AG09319 (cell line): ENCODE results near the gene PRSS27.

ENCODE experiments used
- DNase-seq: peaks from one replicate; pipeline ENCODE4 v3.0.0-alpha.2; 2010; ENCODE audit warnings: low read depth; ENCODE audit errors: extremely low read depth
- CTCF ChIP-seq: IDR thresholded peaks from 2 replicates; pipeline ENCODE4 v1.5.1; 2011; ENCODE audit warnings: low read depth, mild to moderate bottlenecking, inconsistent platforms, low read length, moderate library complexity

PRSS27 gene

DNA sequence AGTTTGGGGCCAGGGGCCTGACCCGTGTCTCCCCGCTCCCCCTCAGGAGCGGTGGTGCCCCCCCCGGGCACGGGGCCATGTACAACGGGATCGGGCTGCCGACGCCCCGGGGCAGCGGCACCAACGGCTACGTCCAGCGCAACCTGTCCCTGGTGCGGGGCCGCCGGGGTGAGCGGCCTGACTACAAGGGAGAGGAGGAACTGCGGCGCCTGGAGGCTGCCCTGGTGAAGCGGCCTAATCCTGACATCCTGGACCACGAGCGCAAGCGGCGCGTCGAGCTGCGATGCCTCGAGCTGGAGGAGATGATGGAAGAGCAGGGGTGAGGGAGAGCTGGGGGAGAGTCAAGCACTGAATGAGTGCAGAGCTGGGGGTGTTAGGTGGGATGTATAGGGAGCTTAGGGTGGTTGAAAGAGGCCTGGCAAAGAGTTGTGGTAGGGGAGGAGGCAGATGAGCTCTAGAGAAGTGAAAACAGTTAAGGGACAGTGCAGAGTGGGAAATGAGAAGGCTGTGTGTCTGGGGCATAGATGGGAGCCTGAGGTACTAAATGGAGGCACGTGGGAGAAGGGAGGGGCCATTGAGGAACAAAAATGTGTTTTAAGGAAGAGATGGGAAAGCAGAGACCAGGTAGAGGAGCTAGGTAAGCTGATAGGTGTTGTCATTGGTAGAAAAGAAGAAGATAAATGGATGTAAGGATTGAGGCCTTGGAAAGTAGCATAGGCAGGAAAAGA, 36.4 kb upstream of the PRSS27 start:
- no peak for DNase-seq
- no peak for TF ChIP-seq CTCF

DNA sequence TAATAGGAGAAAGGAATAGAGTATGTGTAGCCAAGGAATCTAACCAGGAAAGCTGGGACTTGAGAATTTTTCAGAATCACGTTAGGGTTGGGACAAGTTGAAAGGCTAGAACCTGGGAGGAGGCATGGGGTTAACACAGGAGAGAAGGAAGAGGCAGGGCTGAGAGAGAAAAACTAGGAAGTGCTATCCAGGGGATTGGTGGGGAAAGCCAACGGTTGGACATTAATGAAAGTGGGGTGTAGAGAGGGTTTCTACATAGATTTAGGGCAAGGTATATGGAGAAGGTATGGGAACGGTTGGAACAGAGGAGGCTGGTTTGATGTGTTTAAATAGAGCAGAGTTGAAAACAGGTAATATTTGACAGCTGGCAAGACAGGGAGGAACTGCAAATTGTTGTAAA, 35.1 kb upstream of the PRSS27 start:
- no peak for DNase-seq
- no peak for TF ChIP-seq CTCF

DNA sequence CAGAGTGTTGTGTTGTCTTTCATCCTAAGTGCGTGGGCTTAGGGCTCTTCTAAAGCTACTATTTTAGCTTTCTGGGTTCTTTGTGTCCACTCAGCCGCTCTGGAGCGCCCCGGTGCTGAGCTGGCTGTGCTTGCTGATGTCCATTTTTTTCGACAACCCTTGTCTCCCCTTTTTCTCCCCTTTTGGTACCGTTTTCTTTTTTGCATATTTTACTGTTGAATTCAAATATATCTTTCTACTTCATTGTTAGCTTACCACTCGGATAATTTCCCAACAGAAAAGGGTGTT, 33.7 kb upstream of the PRSS27 start:
- DNase-seq = no peak
- TF ChIP-seq CTCF = no peak; the same call in 1 of the 2 replicates

DNA sequence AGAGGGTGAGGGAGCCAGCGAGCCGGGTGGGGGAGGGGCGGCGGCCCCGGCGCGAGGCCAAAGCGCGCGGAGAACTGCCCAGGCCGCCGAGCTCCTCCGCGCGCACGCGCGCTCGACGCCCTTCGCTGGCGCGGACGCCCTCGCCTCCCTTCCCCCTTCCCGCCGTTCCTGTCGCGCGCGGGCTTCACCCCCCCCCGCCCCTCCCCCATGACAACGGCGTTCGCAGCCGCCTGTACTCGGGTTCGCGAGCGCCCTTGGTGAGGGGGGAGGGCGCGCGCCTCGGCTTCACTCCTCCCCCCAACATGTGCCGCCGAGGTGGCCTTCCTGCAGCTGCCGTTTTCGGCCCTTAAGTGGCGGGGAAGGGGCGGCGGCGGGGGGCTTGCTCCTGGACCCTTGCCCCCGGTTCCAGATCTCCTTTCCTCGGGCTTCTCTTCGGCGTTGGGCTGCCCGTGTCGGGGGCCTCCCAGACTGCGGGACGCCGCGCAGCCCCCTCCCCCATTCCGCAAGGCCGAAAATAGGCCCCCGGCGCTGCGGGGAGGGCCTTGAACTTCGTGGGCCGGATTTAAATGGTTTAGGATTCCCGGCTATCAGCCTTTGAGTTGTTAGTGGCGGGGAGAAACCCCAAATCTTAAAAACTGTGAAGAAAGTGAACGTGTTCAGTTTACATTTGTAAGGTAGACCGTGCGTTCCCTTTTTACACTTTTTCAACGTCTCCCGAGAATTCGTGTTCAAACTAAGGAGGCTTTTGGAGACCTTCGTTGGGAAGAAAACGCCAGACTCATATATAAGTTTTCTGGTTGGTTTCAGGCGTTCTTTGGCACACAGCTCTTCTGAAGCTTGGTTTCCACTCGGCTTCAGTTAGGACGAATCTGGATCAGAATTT, 33.1 kb upstream of the PRSS27 start:
- DNase-seq = peak; percentile 56
- TF ChIP-seq CTCF = no peak

GRCh38 chr16:2752035-2752849, 32.2 kb upstream of the PRSS27 start, which contains the start of gene SRRM2:
SRRM2 (plus strand) TSS chr16:2752638; CDS start chr16:2756365, 3,727 bp downstream.
- no peak for TF ChIP-seq CTCF

GRCh38 chr16:2751577-2752034, 31.6 kb upstream of the PRSS27 start:
- DNase-seq = no peak
- no peak for TF ChIP-seq CTCF

More at GRCh38 chr16:2752035-2752849, 32.2 kb upstream of the PRSS27 start, which contains the start of gene SRRM2:
- peak; percentile 92 for DNase-seq
